GM21786 (cell line): ENCODE data around the gene PTPRN2.
"Not testable (repeated sequence)": the region's sequence is repeated elsewhere in the genome, so short reads cannot be mapped to it uniquely, and the experiment has no call there.

ENCODE experiments used
- ATAC-seq: cut with Tn5 transposase; IDR thresholded peaks from one replicate; pipeline ENCODE4 v1.9.1; 2021; ENCODE audit not compliant: unreplicated experiment

Gene PTPRN2

DNA sequence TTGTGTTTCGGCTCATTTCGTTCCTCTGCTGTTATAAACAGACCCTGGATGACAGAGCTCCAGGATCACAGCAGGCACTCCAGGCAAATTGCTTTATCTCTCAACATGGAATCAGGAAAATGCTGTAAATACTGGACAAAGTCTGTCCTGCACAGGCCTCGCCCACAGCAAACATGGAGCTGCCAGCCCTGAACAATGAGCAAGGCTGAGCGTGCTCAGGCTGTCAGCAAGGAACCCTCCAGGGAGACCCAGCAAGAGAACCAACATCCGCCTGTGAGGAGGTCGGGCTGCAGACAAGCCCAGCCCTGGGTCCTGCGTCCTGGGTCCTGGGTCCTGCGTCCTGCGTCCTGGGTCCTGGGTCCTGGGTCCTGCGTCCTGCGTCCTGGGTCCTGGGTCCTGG, 180.8 kb downstream of the PTPRN2 start:
- ATAC-seq, result no peak

- ATAC-seq, result no peak
Measured at GRCh38 chr7:158406364-158406763, 181.3 kb downstream of the PTPRN2 start.

DNA sequence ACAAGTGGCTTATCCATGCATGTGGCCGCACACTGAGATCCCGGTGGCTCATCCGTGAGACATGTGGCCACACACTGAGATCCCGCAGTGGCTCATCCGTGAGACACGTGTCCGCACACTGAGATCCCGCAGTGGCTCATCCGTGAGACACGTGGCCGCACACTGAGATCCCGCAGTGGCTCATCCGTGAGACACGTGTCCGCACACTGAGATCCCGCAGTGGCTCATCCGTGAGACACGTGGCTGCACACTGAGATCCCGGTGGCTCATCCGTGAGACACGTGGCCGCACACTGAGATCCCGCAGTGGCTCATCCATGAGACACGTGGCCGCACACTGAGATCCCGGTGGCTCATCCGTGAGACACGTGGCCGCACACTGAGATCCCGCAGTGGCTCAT, 181.9 kb downstream of the PTPRN2 start:
- not testable (repeated sequence) for ATAC-seq

- ATAC-seq, result no peak
Measured at GRCh38 chr7:158405324-158405723, 182.3 kb downstream of the PTPRN2 start.

DNA sequence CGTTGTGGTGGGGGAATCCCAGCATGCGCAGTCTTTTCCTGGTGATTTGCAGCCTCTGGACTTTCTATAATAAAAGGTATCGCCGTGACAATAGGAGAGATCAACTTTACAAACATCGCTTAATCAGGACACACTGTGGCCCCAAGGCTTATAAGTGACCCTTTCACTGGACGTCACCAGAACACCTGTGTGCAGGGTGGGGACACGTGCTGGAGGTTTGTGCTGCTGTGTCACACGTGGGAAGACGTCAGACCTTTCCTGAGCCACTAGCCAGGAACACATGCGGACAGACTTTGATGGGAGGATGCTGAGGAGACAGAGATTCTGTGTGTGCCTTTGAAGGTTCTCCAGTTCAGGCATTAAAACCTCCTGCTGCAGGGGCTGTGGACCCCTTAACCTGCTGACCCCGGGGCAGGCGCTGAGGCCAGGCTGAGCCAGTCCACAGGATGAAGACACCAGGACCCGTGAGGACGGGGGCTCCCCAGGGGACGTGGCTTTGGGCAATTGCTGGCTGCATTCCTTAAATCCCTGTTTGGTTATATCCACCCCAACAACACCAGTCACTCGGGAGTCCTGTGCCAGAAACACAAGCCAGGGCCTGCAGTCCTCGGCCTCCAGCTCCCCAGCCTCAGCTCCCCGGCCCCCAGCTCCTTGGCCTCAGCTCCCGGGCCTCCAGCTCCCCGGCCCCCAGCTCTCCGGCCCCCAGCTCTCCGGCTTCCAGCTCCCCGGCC, 183.4 kb downstream of the PTPRN2 start:
- no peak for ATAC-seq

DNA sequence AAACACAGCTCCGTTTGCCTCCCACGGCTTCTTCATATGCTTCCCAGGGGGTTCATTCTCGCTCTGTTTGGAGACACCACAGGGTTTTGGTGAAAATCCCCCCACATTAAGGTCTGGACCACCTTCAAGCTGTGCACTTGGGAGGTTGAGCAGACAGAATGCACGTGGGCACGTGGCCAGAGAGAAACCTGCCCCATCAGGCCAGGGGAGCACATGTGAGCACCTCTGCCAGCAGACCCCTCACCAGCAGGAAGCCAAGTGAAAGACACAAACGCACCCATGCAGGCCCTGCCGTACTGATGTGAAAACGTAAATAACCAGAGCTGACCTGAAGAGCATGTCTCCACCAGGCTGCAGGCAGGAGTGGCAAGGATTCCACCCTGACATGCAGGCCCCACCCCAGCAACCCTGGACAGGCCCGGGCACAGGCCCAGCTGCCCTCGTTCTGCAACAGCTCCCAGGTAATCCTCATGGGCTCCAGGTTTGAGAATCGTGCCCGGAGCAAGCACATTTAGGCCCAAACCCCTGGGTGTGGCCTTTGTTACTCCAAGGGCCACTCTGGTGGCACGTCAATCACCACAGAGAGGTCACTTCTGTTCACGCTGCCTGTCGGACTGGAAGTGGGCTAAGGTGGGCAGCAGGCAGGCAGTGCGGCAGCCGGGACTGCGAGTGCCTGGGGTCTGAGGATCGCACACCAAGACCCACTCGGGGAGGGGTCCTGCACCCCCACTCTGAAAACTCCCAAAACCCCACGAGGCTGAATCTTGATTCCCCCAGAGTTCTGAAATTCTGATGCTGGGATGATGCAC, 184.4 kb downstream of the PTPRN2 start:
- ATAC-seq, result no peak

DNA sequence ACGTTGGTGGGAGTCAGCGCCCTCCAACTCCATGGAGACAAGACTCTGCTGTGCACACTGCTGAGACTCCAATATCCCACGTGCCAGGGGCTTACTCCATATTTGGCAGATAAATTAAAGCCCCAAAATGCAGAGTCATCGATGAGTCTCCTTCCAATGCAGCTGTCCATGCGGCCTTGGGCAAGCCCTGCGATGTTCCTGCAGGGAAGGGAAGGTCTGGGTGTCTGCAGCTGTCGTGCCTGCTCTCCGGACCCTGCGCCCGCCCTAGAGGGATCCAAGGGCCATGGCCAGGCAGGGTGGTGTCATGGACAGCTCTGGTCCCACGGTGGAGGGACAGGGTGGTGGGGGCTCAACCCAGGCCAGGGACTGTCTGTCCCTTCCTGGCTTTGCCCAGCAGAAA, 185.2 kb downstream of the PTPRN2 start:
- ATAC-seq, result no peak

DNA sequence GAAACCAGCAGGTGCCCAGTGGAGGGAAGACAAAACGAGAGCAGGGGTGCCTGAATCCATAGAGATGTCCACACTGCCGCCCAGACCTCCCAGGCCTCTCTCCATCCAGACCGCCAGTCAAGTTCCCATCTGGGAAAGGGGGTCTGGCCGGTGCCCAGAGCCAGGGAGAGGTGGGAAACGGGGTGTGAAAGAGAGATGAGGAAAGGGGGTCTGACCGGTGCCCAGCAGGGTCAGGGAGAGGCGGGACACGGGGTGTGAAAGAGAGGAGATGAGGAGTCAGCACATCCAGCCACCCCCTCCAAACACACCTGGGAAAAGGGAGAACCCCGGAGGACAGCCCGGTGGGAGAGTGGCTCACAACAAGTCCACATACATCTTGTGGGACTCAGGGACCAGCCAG, 185.8 kb downstream of the PTPRN2 start:
- no peak for ATAC-seq

GRCh38 chr7:158401295-158401694, 186.3 kb downstream of the PTPRN2 start:
- no peak for ATAC-seq

GRCh38 chr7:158400601-158401225, 186.9 kb downstream of the PTPRN2 start:
- no peak for ATAC-seq

DNA sequence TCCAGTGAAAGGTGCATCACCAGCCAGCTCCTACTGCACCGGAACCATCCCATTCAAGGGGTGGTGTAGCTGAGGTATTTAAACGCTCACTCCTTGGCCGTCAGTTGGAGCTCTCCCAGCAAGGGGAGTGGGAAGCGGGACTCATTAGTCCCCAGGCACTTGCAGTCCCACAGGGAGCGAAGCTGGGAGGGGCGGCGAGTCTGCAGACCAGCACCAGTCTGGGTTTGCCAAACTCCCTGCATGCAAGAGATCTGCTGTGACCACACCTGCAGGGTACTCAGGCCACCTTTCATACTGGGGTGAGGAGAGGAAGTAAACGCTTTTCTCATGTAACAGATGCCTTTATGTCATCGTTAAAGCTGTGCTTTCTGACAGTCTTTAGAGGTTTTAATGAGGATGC, 187.9 kb downstream of the PTPRN2 start:
- ATAC-seq, result no peak

DNA sequence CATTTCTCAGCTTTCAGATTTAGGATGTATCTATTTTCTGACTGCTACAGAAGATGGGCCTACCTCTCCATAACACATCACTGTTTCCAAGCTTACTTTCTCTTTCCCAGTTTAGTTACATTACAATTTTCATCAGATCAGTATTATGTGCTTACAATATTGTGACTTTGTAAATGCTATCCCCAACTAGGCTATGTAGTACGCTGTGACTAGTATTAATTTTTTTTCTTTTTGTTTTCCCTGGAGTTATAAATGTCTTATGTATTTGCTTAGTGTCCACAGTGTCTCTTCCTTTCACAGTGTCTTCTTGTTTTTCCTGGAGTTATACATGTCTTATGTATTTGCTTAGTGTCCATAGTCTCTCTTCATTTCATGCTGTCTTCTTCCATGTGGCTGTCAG, 188.9 kb downstream of the PTPRN2 start:
- ATAC-seq, result no peak

DNA sequence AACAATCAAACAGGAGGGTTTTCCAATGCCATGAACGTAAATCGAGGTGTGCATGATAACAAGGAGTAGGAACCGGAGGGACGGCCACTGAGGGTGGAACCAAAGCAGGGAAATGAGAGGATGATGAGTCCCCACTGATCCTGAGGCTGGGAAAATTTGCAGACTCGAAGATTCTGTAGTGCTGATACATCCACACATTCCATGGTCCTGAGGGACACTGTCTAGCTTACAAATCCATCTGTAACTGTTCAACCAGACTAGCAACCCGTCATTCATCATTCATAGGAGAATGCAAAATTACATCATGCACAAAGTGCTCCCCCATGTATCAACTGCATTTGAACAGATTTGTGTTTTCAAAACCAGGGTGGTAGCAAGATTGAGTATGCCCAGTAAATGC, 189.7 kb downstream of the PTPRN2 start:
- no peak for ATAC-seq

DNA sequence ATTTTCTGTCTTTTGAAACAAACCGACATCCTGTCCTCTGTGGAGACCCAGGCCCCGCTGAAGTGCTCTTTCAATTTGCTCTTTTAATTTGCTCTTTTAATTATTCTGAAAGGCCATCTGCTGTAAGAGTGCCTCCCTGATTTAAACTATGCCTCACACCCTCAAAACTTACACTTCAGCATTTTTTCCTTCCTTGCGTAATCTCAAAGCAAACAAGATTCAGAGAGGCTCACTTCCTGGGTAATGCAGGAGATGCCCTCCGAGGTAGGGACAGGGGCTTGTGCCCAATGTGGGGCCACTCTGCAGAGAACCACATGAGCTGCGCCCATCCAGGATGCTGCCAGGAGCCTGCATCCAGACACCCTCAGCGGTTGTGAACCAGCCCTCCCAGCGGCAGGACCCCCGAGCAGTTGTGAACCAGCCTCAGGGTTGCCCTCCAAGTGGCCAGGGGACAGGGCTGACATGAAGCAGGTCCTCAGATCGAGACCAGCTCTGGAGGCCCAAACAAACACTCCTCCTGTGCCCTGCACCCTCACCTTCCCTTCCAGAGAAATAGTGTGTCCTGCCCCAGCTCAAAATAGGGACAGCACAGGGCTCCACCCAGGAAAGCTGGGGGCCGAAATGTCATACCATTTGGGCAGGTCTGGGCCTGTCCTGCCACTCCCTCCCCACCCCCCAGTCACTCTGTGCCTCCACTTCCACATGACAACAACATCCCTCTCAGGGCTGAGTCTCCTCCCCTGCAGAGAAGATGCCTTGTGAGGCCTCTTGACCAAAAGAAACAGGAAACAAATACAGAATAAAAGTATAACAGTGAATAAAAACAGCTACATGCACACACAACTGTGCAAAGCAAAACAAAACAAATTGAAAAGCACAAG, 190.4 kb downstream of the PTPRN2 start:
- no peak for ATAC-seq

DNA sequence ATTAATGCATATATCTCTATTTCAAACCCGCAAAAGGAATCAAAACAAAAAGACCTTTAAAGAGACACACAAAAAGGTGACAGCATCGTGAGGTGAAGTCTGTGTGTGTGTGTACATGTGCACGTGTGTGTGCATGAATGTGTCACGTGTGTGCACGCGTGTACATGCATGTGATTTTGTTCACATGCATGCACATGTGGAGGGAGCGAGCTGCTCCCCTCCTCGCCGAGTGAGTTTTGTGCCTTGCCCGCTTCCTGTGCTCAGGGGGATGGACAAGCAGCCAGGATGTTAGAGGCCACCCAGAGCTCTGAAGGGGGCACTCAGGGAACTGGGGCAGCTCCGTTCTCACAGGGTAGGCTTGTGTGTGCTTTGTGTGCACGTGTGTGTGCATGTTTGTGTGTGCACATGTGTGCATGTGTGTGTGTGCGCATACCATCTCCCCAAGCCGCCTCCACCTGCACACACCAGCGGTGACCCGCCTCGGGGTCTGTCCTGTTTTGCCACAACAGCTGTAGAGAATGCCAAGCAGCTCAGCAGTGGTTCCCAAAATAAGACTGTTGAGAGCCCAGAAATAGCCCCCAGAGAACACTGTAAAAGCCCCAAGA, 191.2 kb downstream of the PTPRN2 start:
- no peak for ATAC-seq

DNA sequence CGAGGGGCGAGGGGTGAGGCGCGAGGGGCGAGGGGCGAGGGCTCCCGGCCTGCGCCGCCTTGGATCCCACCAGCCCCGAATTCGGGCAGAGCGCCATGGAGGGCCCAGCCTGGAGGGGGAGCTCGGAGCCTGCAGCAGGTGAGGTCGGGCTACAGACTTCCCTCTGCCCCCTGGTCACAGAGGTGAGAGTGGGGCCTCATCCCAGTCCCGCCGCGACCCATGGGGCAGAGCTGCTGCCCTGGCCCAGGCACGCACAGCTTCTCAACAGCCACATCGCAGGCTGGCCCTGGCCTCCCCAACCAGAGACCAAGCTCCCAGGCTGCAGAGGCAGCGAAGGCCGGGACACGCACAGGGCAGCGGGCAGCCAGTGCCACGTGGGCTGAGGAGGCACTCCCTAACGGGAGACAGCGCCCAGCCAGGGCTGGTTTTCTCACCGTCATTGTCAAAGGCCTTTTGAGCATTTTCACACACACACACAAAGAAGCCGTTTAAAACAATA, 191.8 kb downstream of the PTPRN2 start:
- ATAC-seq, result no peak

DNA sequence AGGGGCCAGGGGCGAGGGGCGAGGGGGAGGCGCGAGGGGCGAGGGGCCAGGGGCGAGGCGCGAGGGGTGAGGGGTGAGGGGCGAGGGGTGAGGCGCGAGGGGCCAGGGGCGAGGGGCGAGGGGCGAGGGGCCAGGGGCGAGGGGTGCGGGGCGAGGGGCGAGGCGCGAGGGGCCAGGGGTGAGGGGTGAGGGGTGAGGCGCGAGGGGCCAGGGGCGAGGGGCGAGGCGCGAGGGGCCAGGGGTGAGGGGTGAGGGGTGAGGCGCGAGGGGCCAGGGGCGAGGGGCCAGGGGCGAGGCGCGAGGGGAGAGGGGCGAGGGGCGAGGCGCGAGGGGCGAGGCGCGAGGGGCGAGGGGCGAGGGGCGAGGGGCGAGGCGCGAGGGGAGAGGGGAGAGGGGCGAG, 192.3 kb downstream of the PTPRN2 start:
- no peak for ATAC-seq

- ATAC-seq, result no peak
Measured at GRCh38 chr7:158394936-158395335, 192.7 kb downstream of the PTPRN2 start.

DNA sequence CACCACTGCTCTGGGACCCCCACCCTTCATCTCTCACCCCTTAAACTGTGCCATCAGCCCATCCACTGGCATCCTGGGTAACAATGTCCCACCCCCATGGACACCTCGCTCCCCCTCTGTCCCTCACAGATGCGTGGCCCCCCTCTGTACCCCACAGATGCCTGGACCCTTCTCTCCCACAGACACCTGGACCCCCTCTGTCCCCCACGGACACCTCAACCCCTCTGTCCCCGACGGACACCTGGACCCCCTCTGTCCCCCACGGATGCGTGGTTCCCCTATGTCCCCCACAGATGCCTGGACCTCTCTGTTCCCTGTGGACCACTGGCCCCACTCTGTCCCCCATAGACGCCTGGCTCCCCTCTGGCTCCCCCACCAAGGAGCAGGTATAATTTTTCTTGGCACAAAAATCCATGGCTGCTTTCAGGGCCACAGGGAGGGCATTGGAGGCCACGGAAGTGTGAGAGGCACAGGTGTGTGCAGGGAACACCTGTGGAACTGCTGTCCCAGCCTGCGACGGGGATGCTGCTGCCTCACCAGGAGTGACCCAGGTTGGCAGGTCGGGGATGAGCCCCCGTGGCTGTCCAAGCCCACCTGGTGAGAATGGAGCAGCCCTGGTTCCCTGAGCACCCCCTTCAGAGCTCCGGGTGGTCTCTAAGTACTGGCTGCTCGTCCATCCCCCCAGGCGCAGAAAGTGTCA, 193.5 kb downstream of the PTPRN2 start:
- no peak for ATAC-seq

- ATAC-seq, result no peak
Measured at GRCh38 chr7:158392251-158392650, 195.4 kb downstream of the PTPRN2 start.
